Measurements from ENCODE around the gene ABCA4. TPM values are rescaled to one million over a fixed set of nuclear protein-coding genes. Genes with fewer than 3 reads are reported as not detected.

The ABCA4 gene
- total RNA-seq, 1 donor from 2014 or later, result 0.49 TPM

GRCh38 chr1:94124538-94124937 is 3.6 kb upstream of the ABCA4 start:
- H3K4me1 ChIP-seq, result no peaks in the 10 kb centered on the region
- no peaks in the 10 kb centered on the region for H3K9me3 ChIP-seq
- no peaks in the 10 kb centered on the region for H3K36me3 ChIP-seq
- no peaks in the 10 kb centered on the region for H3K27me3 ChIP-seq
- DNase-seq (ENCODE audit: extremely low spot score in 2 of 2), result no peak
- H3K4me3 ChIP-seq, result no peak overlapping the region
- H3K27ac ChIP-seq, result no peak overlapping the region
- intact Hi-C loops (cut with DNase I), result no loop called here
- TF ChIP-seq POLR2A (IDR thresholded peaks at IDR 0.05) (no peak), POLR2AphosphoS5 (IDR thresholded peaks at IDR 0.05; ENCODE audit: insufficient read depth in 1 of 2, low read depth in 1 of 2) (no peak)
- TF ChIP-seq, protein P1, sequence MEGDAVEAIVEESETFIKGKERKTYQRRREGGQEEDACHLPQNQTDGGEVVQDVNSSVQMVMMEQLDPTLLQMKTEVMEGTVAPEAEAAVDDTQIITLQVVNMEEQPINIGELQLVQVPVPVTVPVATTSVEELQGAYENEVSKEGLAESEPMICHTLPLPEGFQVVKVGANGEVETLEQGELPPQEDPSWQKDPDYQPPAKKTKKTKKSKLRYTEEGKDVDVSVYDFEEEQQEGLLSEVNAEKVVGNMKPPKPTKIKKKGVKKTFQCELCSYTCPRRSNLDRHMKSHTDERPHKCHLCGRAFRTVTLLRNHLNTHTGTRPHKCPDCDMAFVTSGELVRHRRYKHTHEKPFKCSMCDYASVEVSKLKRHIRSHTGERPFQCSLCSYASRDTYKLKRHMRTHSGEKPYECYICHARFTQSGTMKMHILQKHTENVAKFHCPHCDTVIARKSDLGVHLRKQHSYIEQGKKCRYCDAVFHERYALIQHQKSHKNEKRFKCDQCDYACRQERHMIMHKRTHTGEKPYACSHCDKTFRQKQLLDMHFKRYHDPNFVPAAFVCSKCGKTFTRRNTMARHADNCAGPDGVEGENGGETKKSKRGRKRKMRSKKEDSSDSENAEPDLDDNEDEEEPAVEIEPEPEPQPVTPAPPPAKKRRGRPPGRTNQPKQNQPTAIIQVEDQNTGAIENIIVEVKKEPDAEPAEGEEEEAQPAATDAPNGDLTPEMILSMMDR (IDR thresholded peaks at IDR 0.05), result no peak

DNA sequence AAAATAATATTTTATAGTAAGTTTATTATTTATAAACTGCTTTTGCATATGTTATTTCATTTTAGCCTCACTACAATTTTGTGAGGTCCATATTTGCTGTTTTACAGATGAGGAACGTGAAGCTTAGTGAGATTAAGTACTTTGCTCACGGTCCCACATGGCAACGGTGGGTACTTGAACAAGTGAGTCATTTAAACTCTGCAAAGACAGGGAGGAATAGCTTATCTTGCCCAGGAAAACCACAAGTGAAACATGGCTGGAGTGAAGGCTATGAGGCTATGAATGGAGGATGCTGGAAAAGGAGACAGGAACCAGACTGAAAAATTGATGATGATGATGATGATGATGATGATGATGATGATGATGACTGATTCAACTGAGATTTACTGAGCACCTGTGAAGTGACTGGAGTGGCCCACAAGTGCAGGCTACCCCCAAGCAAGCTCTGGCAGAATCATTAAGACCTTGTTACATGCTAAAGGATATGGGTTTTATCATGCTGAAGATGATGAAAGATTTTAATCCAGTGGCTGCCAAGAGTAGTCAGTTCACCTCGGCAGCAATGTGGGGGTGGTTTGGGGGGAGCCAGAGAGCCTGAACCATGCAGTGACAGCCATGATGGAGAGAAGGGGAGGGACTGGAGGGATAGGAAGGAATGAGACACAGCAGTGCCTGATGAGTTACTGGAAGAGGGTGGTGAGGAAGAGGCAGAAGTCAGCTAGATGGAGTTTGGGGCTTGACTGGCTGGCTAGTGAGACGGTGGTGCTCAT is 1.4 kb upstream of the ABCA4 start:
- H3K4me1 ChIP-seq, result peaks cover 5% of the 10 kb centered on the region
- no peaks in the 10 kb centered on the region for H3K36me3 ChIP-seq
- H3K27ac ChIP-seq, result no peak overlapping the region
- H3K4me3 ChIP-seq, result no peak overlapping the region
- TF ChIP-seq POLR2A (IDR thresholded peaks at IDR 0.05) (no peak), POLR2AphosphoS5 (IDR thresholded peaks at IDR 0.05; ENCODE audit: insufficient read depth in 1 of 2, low read depth in 1 of 2) (no peak)
- TF ChIP-seq, protein P1 (IDR thresholded peaks at IDR 0.05), result no peak
- no peaks in the 10 kb centered on the region for H3K9me3 ChIP-seq
- no peaks in the 10 kb centered on the region for H3K27me3 ChIP-seq
- intact Hi-C loops (cut with DNase I), result no loop called here
- DNase-seq (ENCODE audit: extremely low spot score in 2 of 2), result peak in 1 of 2 donors; percentile 28

DNA sequence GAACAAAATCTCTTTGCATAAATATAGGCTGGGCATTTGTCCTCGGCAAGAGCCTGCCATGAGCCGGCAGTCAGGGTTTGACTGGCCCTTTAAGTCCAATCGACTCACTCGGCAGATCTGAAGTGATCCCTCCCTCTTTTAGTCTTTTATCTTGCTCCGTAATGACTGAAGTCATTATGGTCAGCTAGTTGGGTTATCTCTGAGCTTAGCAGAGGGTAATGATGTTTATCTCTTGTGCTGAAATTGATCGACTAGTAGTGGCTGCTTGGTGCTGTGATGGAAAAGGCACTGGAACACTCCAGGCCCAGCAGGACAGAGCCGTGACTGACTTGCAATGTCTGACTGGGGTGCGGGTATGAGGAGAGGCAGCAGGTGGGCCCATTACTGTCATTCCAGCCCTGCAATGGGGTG is 468 bp upstream of the ABCA4 start:
- H3K27me3 ChIP-seq, result no peaks in the 10 kb centered on the region
- H3K4me3 ChIP-seq, result no peak overlapping the region
- H3K9me3 ChIP-seq, result no peaks in the 10 kb centered on the region
- peaks cover 13% of the 10 kb centered on the region for H3K4me1 ChIP-seq
- no peak for DNase-seq (ENCODE audit: extremely low spot score in 2 of 2)
- no peak overlapping the region for H3K27ac ChIP-seq
- intact Hi-C loops (cut with DNase I), result no loop called here
- H3K36me3 ChIP-seq, result no peaks in the 10 kb centered on the region
- no peak for TF ChIP-seq POLR2A (IDR thresholded peaks at IDR 0.05)
- TF ChIP-seq, protein P1 (IDR thresholded peaks at IDR 0.05), result no peak

GRCh38 chr1:94120570-94120901 is 412 bp downstream of the ABCA4 start:
- intact Hi-C loops (cut with DNase I), result no loop called here
- Histone ChIP-seq H3K27me3 (no peaks in the 10 kb centered on the region), H3K36me3 (no peaks in the 10 kb centered on the region), H3K27ac (no peak overlapping the region), H3K4me1 (peaks cover 18% of the 10 kb centered on the region), H3K9me3 (no peaks in the 10 kb centered on the region), H3K4me3 (no peak overlapping the region)
- TF ChIP-seq, protein P1 (IDR thresholded peaks at IDR 0.05), result no peak
- TF ChIP-seq POLR2A (IDR thresholded peaks at IDR 0.05), result no peak
- no peak for TF ChIP-seq POLR2AphosphoS5 (IDR thresholded peaks at IDR 0.05; ENCODE audit: insufficient read depth in 1 of 2, low read depth in 1 of 2)
- peak in 1 of 2 donors; percentile 52 for DNase-seq (ENCODE audit: extremely low spot score in 2 of 2)

GRCh38 chr1:94119796-94120569 is 965 bp downstream of the ABCA4 start:
- peak in 1 of 2 donors; percentile 60 for DNase-seq (ENCODE audit: extremely low spot score in 2 of 2)
- no peaks in the 10 kb centered on the region for H3K36me3 ChIP-seq
- H3K27me3 ChIP-seq, result no peaks in the 10 kb centered on the region
- TF ChIP-seq POLR2A (IDR thresholded peaks at IDR 0.05), result no peak
- TF ChIP-seq, protein P1 (IDR thresholded peaks at IDR 0.05), result no peak
- TF ChIP-seq POLR2AphosphoS5 (IDR thresholded peaks at IDR 0.05; ENCODE audit: insufficient read depth in 1 of 2, low read depth in 1 of 2), result no peak
- H3K4me1 ChIP-seq, result peaks cover 18% of the 10 kb centered on the region
- no peak overlapping the region for H3K27ac ChIP-seq
- intact Hi-C loops (cut with DNase I), result loop anchor here (2.0 kb wide), 1 partner anchor 49 kb away; no protein-coding TSS in a partner anchor
- no peaks in the 10 kb centered on the region for H3K9me3 ChIP-seq
- H3K4me3 ChIP-seq, result no peak overlapping the region
